Posterior vena cava (tissue), 2 donors: ENCODE measurements around the gene NUFIP2. TPM values are rescaled to one million over a fixed set of nuclear protein-coding genes. Genes with fewer than 3 reads are reported as not detected.
"Not testable (repeated sequence)": the region's sequence is repeated elsewhere in the genome, so short reads cannot be mapped to it uniquely, and the experiment has no call there.

Source experiments
- DNase-seq: peaks from one replicate; pipeline ENCODE4 v3.0.0-alpha.2; 2020; ENCODE audit warnings: low spot score
- intact Hi-C, 2 donors: fragments of 100-400 bp; cut with DNase I; formaldehyde crosslinking; loops; one replicate each; pipeline versions ENCODE4 v1.14.1 to v1.14.2; 2022 to 2023
- total RNA-seq, 2 donors: library from RNA; stranded (reverse); fragmentation: NEBNext Ultra II Directional; extraction: Animal tissue kit (Norgen Biotek cat#: 25700); gene quantifications; one replicate each; pipeline ENCODE4 v1.2.1, GENCODE V29; 2021
- donor health status: DM: yes; HTN: yes; CAD: no.
- donor health status: DM: yes; HTN: yes; CAD: no.

Gene NUFIP2
- total RNA-seq, 2 donors from 2014 or later = 39.6 to 46.9 TPM

- no peak for DNase-seq
Observed at GRCh38 chr17:29291163-29291752, 2.7 kb downstream of the NUFIP2 start.

GRCh38 chr17:29289852-29290251 is 4.1 kb downstream of the NUFIP2 start:
- intact Hi-C loops = loop anchor here (5.0 to 10.0 kb wide), 2 partner anchors 135 to 143 kb away; no protein-coding TSS in a partner anchor

More at GRCh38 chr17:29291163-29291752, 2.7 kb downstream of the NUFIP2 start:
- intact Hi-C loops = loop anchor here (5.0 to 10.0 kb wide), 2 partner anchors 136 to 144 kb away; no protein-coding TSS in a partner anchor

GRCh38 chr17:29283961-29284360 is 10.0 kb downstream of the NUFIP2 start:
- intact Hi-C loops = no loop called here
- DNase-seq = no peak

More at GRCh38 chr17:29289852-29290251, 4.1 kb downstream of the NUFIP2 start:
- no peak for DNase-seq

GRCh38 chr17:29283496-29283895 is 10.5 kb downstream of the NUFIP2 start:
- intact Hi-C loops = no loop called here
- DNase-seq = no peak

GRCh38 chr17:29279397-29280070 is 14.4 kb downstream of the NUFIP2 start:
- intact Hi-C loops = no loop called here
- no peak for DNase-seq

GRCh38 chr17:29278692-29279091 is 15.3 kb downstream of the NUFIP2 start:
- intact Hi-C loops = no loop called here
- DNase-seq = no peak

- no peak for DNase-seq
- intact Hi-C loops = no loop called here
Observed at GRCh38 chr17:29273924-29274323, 20.0 kb downstream of the NUFIP2 start.

GRCh38 chr17:29271980-29272379 is 22.0 kb downstream of the NUFIP2 start:
- intact Hi-C loops, DNase-seq: not testable (repeated sequence)

GRCh38 chr17:29263916-29264315 is 30.0 kb downstream of the NUFIP2 start:
- DNase-seq = no peak
- intact Hi-C loops = no loop called here

GRCh38 chr17:29257756-29258155 is 36.2 kb downstream of the NUFIP2 start:
- intact Hi-C loops = no loop called here
- DNase-seq = no peak

GRCh38 chr17:29256735-29257466 is 37.0 kb downstream of the NUFIP2 start:
- DNase-seq = no peak
- intact Hi-C loops = no loop called here

- intact Hi-C loops = no loop called here
Observed at GRCh38 chr17:29255926-29256522, 37.9 kb downstream of the NUFIP2 start.

GRCh38 chr17:29253037-29253436 is 40.9 kb downstream of the NUFIP2 start:
- DNase-seq = no peak
- intact Hi-C loops = no loop called here

More at GRCh38 chr17:29255926-29256522, 37.9 kb downstream of the NUFIP2 start:
- DNase-seq = no peak

- intact Hi-C loops = no loop called here
- no peak for DNase-seq
Observed at GRCh38 chr17:29252101-29252791, 41.7 kb downstream of the NUFIP2 start.

GRCh38 chr17:29251184-29251583 is 42.8 kb downstream of the NUFIP2 start:
- intact Hi-C loops = no loop called here
- no peak for DNase-seq

GRCh38 chr17:29250666-29251065 is 43.3 kb downstream of the NUFIP2 start:
- DNase-seq = no peak
- intact Hi-C loops = no loop called here

- DNase-seq = no peak
- intact Hi-C loops = no loop called here
Observed at GRCh38 chr17:29248845-29249244, 45.1 kb downstream of the NUFIP2 start.

GRCh38 chr17:29247219-29247618 is 46.7 kb downstream of the NUFIP2 start:
- no peak for DNase-seq
- intact Hi-C loops = no loop called here

- intact Hi-C loops = no loop called here
- no peak for DNase-seq
Observed at GRCh38 chr17:29246628-29247027, 47.3 kb downstream of the NUFIP2 start, which contains the start of gene CRYBA1. Gene CRYBA1, plus strand, starts transcription at chr17:29246859. Its CDS starts 5 bp downstream, at chr17:29246864.
